Stomach (tissue), 9 donors: Measurements from ENCODE around the gene TICRR. TPM values are rescaled to one million over a fixed set of nuclear protein-coding genes. Genes with fewer than 3 reads are reported as not detected.

Experiments
- DNase-seq, 2 donors: peaks; one replicate each; pipeline versions ENCODE4 v3.0.0 to v3.0.0-alpha.2; 2013 to 2019
- H3K27ac ChIP-seq, 5 donors: fragments of 200-600 bp in 4 of 5; sonication (generic) in 4 of 5; one replicate each; pipeline ENCODE4 v1.5.1; 2013 to 2019; ENCODE audit warnings: mild to moderate bottlenecking in 1 of 5, moderate library complexity in 1 of 5
- H3K27me3 ChIP-seq, 3 donors: fragments of 200-600 bp; sonication (generic); one replicate each; pipeline ENCODE4 v1.5.1; 2017 to 2019; ENCODE audit warnings: mixed run types in 1 of 3
- H3K36me3 ChIP-seq, 4 donors: fragments of 200-600 bp; sonication (generic); 1 replicate in 3 of 4; 2 replicates in 1 of 4; pipeline ENCODE4 v1.5.1; 2016 to 2019
- H3K4me1 ChIP-seq, 4 donors: fragments of 200-600 bp; sonication (generic); one replicate each; pipeline ENCODE4 v1.5.1; 2016 to 2019
- H3K4me3 ChIP-seq, 4 donors: fragments of 200-600 bp; sonication (generic) in 3 of 4; one replicate each; pipeline ENCODE4 v1.5.1; 2016 to 2019; ENCODE audit warnings: mild to moderate bottlenecking in 1 of 4
- H3K9me3 ChIP-seq, 4 donors: fragments of 200-600 bp; sonication (generic); one replicate each; pipeline ENCODE4 v1.5.1; 2016 to 2019
- EP300 ChIP-seq: sonication (generic); formaldehyde crosslinking; IDR thresholded peaks from one replicate; pipeline ENCODE4 v1.6.1; 2017; ENCODE audit warnings: antibody characterized with exemption
- POLR2A ChIP-seq, 4 donors: fragments of 450-650 bp; IDR thresholded peaks; one replicate each; pipeline ENCODE4 v1.6.1; 2016; ENCODE audit warnings: antibody characterized with exemption in 4 of 4, control low read depth in 2 of 4, mild to moderate bottlenecking in 1 of 4, moderate library complexity in 1 of 4
- POLR2AphosphoS5 ChIP-seq, 3 donors: sonication (generic); formaldehyde crosslinking; IDR thresholded peaks; one replicate each; pipeline ENCODE4 v1.6.1; 2016; ENCODE audit warnings: antibody characterized with exemption in 3 of 3
- WGBS, 5 donors: extraction: QIAGEN DNeasy Blood & Tissue Kit in 3 of 5; methylation state at CpG; one replicate each; pipeline versions ENCODE4 v1.1.5 to v1.1.7; 2013 to 2018; 5-methylcytosine and 5-hydroxymethylcytosine counted together
- intact Hi-C: fragments of 100-400 bp; cut with DNase I; formaldehyde crosslinking; loops from one replicate; pipeline ENCODE4 v1.15.1; 2023; ENCODE audit warnings: low total_unique reads
- polyA plus RNA-seq, 3 donors: library from polyadenylated mRNA; stranded (reverse); fragments of 200-250 nt; gene quantifications; one replicate each; pipeline ENCODE4 v1.2.3, GENCODE V29; 2013
- total RNA-seq, 5 donors: library from RNA; depleted of rRNA; stranded (reverse); fragments of >200 nt; gene quantifications; one replicate each; pipeline versions ENCODE4 v1.1.0 to v1.2.3, GENCODE V29; 2014 to 2016
- TF ChIP-seq, protein P1 (sequence below), 7 experiments: fragments of 450-650 bp in 4 of 7; fragments of 200-600 bp in 3 of 7; sonication (generic) in 3 of 7; IDR thresholded peaks; one replicate each; pipeline ENCODE4 v1.5.1; 2016 to 2019; ENCODE audit warnings: antibody characterized with exemption in 7 of 7, control low read depth in 2 of 7, mild to moderate bottlenecking in 1 of 7
- donor health status: healthy with polysubstance abuse.
- donor health status: Bipolar disorder and iron deficiency.
- donor health status: healthy.

Gene TICRR
- total and polyA plus RNA-seq, 8 donors: 0.15 to 3.5 (median 1.4) TPM

GRCh38 chr15:89649013-89649625 is 73.8 kb downstream of the TICRR start:
- Histone ChIP-seq H3K4me3 (no peak overlapping the region), H3K36me3 (peaks cover 0 to 29% (median 5%) of the 10 kb centered on the region in 4 donors), H3K27ac (no peak overlapping the region), H3K4me1 (peaks cover 0 to 14% (median 7%) of the 10 kb centered on the region in 4 donors), H3K27me3 (peaks cover 0 to 6% (median 0%) of the 10 kb centered on the region in 3 donors), H3K9me3 (no peaks in the 10 kb centered on the region)
- no peak for DNase-seq
- 96 to 97% (median 96%) methylated on average over 21 to 37 of the region's 37 CpGs for WGBS, 5 donors
- intact Hi-C loops: loop anchor here (10.0 kb wide), 1 partner anchor 96 kb away; no protein-coding TSS in a partner anchor
- no peak for TF ChIP-seq POLR2AphosphoS5 (IDR thresholded peaks at IDR 0.05)
- no peak for TF ChIP-seq POLR2A (IDR thresholded peaks at IDR 0.05)
- TF ChIP-seq EP300: no peak
- TF ChIP-seq, protein P1, sequence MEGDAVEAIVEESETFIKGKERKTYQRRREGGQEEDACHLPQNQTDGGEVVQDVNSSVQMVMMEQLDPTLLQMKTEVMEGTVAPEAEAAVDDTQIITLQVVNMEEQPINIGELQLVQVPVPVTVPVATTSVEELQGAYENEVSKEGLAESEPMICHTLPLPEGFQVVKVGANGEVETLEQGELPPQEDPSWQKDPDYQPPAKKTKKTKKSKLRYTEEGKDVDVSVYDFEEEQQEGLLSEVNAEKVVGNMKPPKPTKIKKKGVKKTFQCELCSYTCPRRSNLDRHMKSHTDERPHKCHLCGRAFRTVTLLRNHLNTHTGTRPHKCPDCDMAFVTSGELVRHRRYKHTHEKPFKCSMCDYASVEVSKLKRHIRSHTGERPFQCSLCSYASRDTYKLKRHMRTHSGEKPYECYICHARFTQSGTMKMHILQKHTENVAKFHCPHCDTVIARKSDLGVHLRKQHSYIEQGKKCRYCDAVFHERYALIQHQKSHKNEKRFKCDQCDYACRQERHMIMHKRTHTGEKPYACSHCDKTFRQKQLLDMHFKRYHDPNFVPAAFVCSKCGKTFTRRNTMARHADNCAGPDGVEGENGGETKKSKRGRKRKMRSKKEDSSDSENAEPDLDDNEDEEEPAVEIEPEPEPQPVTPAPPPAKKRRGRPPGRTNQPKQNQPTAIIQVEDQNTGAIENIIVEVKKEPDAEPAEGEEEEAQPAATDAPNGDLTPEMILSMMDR (IDR thresholded peaks at IDR 0.05): no peak

DNA sequence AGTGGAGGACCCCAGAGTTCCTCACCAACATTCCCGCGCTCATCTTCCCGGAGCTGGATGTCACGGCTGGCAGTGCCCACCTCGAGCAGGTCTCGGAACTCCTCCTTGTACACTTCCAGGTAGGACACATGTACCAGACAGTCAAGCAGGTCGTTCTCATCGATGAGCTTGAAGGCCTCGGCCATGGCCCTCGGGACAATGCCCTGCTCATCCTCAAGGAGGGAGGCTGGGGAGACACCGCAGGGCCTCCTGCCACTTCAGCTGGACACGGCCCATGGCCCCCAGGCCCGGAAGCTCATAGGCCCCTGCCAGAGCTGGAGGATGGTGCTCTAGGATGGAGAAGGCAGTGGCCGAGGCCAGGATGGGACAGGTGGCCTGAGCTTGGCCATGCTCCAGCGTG is 74.4 kb downstream of the TICRR start:
- Histone ChIP-seq H3K36me3 (peaks cover 0 to 26% (median 4%) of the 10 kb centered on the region in 4 donors), H3K4me1 (peaks cover 5 to 20% (median 12%) of the 10 kb centered on the region in 4 donors), H3K27me3 (peaks cover 0 to 12% (median 2%) of the 10 kb centered on the region in 3 donors), H3K9me3 (no peaks in the 10 kb centered on the region), H3K27ac (no peak overlapping the region), H3K4me3 (no peak overlapping the region)
- intact Hi-C loops: loop anchor here (10.0 kb wide), 1 partner anchor 95 kb away; no protein-coding TSS in a partner anchor
- no peak for DNase-seq
- WGBS, 5 donors: 90 to 95% (median 93%) methylated on average over 4 to 15 of the region's 15 CpGs
- TF ChIP-seq, protein P1 (IDR thresholded peaks at IDR 0.05): no peak
- TF ChIP-seq POLR2A (IDR thresholded peaks at IDR 0.05) (no peak), EP300 (no peak), POLR2AphosphoS5 (IDR thresholded peaks at IDR 0.05) (no peak)

GRCh38 chr15:89652131-89652530 is 76.9 kb downstream of the TICRR start:
- intact Hi-C loops: no loop called here
- TF ChIP-seq POLR2AphosphoS5 (IDR thresholded peaks at IDR 0.05) (no peak), EP300 (no peak), POLR2A (IDR thresholded peaks at IDR 0.05) (no peak)
- TF ChIP-seq, protein P1 (IDR thresholded peaks at IDR 0.05): no peak
- DNase-seq: no peak

DNA sequence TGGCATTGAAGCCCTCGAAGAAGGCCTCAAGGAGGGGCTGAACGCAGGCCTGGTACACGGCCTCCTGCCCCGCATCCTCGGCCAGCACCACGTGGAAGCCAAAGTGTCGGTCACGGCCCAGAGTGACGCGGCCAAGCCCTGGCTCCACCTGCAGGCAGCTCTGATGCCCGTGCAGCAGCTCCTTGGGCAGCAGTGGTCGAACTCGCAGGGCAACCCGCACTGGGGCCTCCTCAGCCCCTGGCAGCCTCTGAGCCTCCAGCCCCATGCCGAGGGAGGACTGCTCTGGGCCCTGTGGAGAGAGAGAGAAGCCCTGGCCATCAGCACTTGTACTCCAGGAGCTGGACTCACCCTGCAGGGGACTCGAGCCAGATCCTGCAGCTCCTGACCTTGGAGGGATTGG is 77.4 kb downstream of the TICRR start:
- H3K36me3 ChIP-seq: peaks cover 0 to 16% (median 2%) of the 10 kb centered on the region in 4 donors
- H3K9me3 ChIP-seq: no peaks in the 10 kb centered on the region
- TF ChIP-seq POLR2A (IDR thresholded peaks at IDR 0.05) (no peak), POLR2AphosphoS5 (IDR thresholded peaks at IDR 0.05) (no peak), EP300 (no peak)
- TF ChIP-seq, protein P1 (IDR thresholded peaks at IDR 0.05): no peak
- H3K4me3 ChIP-seq: no peak overlapping the region
- no peak overlapping the region for H3K27ac ChIP-seq
- peaks cover 10 to 22% (median 17%) of the 10 kb centered on the region in 4 donors for H3K4me1 ChIP-seq
- peaks cover 0 to 29% (median 11%) of the 10 kb centered on the region in 3 donors for H3K27me3 ChIP-seq
- intact Hi-C loops: no loop called here
- WGBS, 5 donors: 78 to 93% (median 83%) methylated on average over 7 to 16 of the region's 16 CpGs
- DNase-seq: no peak

More at GRCh38 chr15:89652131-89652530, 76.9 kb downstream of the TICRR start:
- Histone ChIP-seq H3K36me3 (peaks cover 0 to 16% (median 2%) of the 10 kb centered on the region in 4 donors), H3K4me1 (peaks cover 10 to 27% (median 21%) of the 10 kb centered on the region in 4 donors), H3K27ac (no peak overlapping the region), H3K9me3 (no peaks in the 10 kb centered on the region), H3K27me3 (peaks cover 0 to 29% (median 11%) of the 10 kb centered on the region in 3 donors), H3K4me3 (no peak overlapping the region)
- WGBS, 5 donors: 75 to 84% (median 82%) methylated on average over 7 of the region's 7 CpGs
